Activated gamma-delta T cell (primary cell): ENCODE measurements around the gene TMEM198.

ENCODE experiments used
- DNase-seq: peaks from one replicate; lab custom pipeline; 2025; lab: John Stamatoyannopoulos, UW

The TMEM198 gene

GRCh38 chr2:219562049-219563020 is 18.5 kb downstream of the TMEM198 start:
- no peak for DNase-seq

GRCh38 chr2:219563271-219563928 is 19.6 kb downstream of the TMEM198 start:
- no peak for DNase-seq

- DNase-seq, result no peak
Measured at GRCh38 chr2:219565130-219566080, 21.6 kb downstream of the TMEM198 start.

- no peak for DNase-seq
Measured at GRCh38 chr2:219566640-219567039, 22.8 kb downstream of the TMEM198 start.

GRCh38 chr2:219567131-219567530 is 23.3 kb downstream of the TMEM198 start:
- no peak for DNase-seq

GRCh38 chr2:219567791-219568361 is 24.0 kb downstream of the TMEM198 start:
- no peak for DNase-seq

GRCh38 chr2:219569041-219569440 is 25.2 kb downstream of the TMEM198 start:
- DNase-seq, result no peak

- no peak for DNase-seq
Measured at GRCh38 chr2:219569635-219570034, 25.8 kb downstream of the TMEM198 start.

GRCh38 chr2:219570194-219570923 is 26.5 kb downstream of the TMEM198 start:
- DNase-seq, result no peak

GRCh38 chr2:219570924-219571310 is 27.1 kb downstream of the TMEM198 start:
- DNase-seq, result no peak

GRCh38 chr2:219571311-219572236 is 27.7 kb downstream of the TMEM198 start, which contains the start of gene OBSL1:
TSS of gene OBSL1 (minus strand) at chr2:219571539. CDS start at chr2:219571232, 307 bp downstream.
- DNase-seq, result no peak

- DNase-seq, result no peak
Measured at GRCh38 chr2:219572237-219573001, 28.6 kb downstream of the TMEM198 start, which contains the start of gene INHA. TSS of gene INHA (plus strand) at chr2:219572310. CDS start at chr2:219572375, 65 bp downstream.

- no peak for DNase-seq
Measured at GRCh38 chr2:219573166-219573565, 29.3 kb downstream of the TMEM198 start.

GRCh38 chr2:219574484-219575311 is 30.9 kb downstream of the TMEM198 start:
- no peak for DNase-seq

GRCh38 chr2:219575566-219576504 is 32.0 kb downstream of the TMEM198 start:
- DNase-seq, result no peak

- DNase-seq, result no peak
Measured at GRCh38 chr2:219576505-219577388, 32.9 kb downstream of the TMEM198 start.
